ENCODE results near the gene CD247. TPM values are rescaled to one million over a fixed set of nuclear protein-coding genes. Genes with fewer than 3 reads are reported as not detected.

Gene CD247
- total and polyA plus RNA-seq, 2 of the 4 experiments (the other 2 are of a cell fraction), result not detected

- Histone ChIP-seq H2BK120ac (ENCODE audit: low read depth, low read length) (no peak overlapping the region), H3K4ac (ENCODE audit: low read depth, low read length) (no peak overlapping the region), H2BK15ac (ENCODE audit: low read depth, low read length) (no peak overlapping the region), H3K9me3 (ENCODE audit: control insufficient read depth, insufficient read depth, low read length) (no peaks in the 10 kb centered on the region), H3K4me3 (ENCODE audit: insufficient read depth, low read depth, low read length) (no peak overlapping the region), H3K4me2 (ENCODE audit: low read depth, low read length) (no peak overlapping the region), H3K9me1 (ENCODE audit: insufficient read depth, low read length) (no peaks in the 10 kb centered on the region), H3K36me3 (ENCODE audit: control insufficient read depth, insufficient read depth, low read length) (no peaks in the 10 kb centered on the region), H4K91ac (ENCODE audit: insufficient read depth, low read depth, low read length) (no peak overlapping the region), H3K14ac (replicated peaks; ENCODE audit: low read depth, low read length) (no peak overlapping the region), H3K27ac (ENCODE audit: insufficient read depth, low read length) (no peak overlapping the region), H3K27me3 (ENCODE audit: control insufficient read depth, insufficient read depth, low read length) (peaks cover 1% of the 10 kb centered on the region; the same call in 1 of the 2 replicates), H2BK20ac (ENCODE audit: low read depth, low read length) (no peak overlapping the region), H4K20me1 (ENCODE audit: insufficient read depth, low read length) (no peaks in the 10 kb centered on the region), H4K5ac (ENCODE audit: low read depth, low read length) (no peak overlapping the region), H3K23ac (ENCODE audit: low read depth, low read length) (no peak overlapping the region), H2AFZ (replicated peaks; ENCODE audit: low read length, poor library complexity) (no peak overlapping the region), H2BK5ac (ENCODE audit: low read depth, low read length, poor library complexity, severe bottlenecking) (no peak overlapping the region), H3K18ac (ENCODE audit: low read depth, low read length) (no peak overlapping the region), H3K56ac (ENCODE audit: extremely low read depth, insufficient read depth, low read length) (no peak overlapping the region), H4K8ac (ENCODE audit: low read depth in 2 of 2, low read length in 2 of 2) (no peak overlapping the region), H3K9ac (ENCODE audit: low read depth, low read length) (no peak overlapping the region), H3K79me1 (ENCODE audit: low read depth in 1 of 2, low read length in 2 of 2) (no peaks in the 10 kb centered on the region), H2AK9ac (replicated peaks; ENCODE audit: low read depth, low read length, poor library complexity) (no peak overlapping the region), H3K4me1 (ENCODE audit: control insufficient read depth, insufficient read depth, low read length) (no peaks in the 10 kb centered on the region; the same call in 1 of the 2 replicates), H2AK5ac (ENCODE audit: low read depth, low read length) (no peak overlapping the region)
- DNase-seq (no peak), ATAC-seq (ENCODE audit: low read depth) (no peak)
- ChIA-PET CTCF (no interaction called here), POLR2A (ENCODE audit: unreplicated experiment) (no interaction called here)
- in situ Hi-C loops (cut with MboI; ENCODE audit: low sequenced_read_pairs) (no loop called here), dilution Hi-C loops (cut with HindIII; ENCODE audit: low sequenced_read_pairs, unreplicated experiment) (loop anchor here (25.0 kb wide), 1 partner anchor 169 kb away; no protein-coding TSS in a partner anchor), intact Hi-C loops (cut with micrococcal nuclease) (no loop called here)
- TF ChIP-seq CHD1 (IDR thresholded peaks at IDR 0.05; ENCODE audit: low read depth, low read length) (no peak), MAFK (IDR thresholded peaks at IDR 0.05; ENCODE audit: low read depth, low read length) (no peak), CTCF (conservative IDR thresholded peaks at IDR 0.05; ENCODE audit: low read depth, low read length) (no peak), RAD21 (IDR thresholded peaks at IDR 0.05; ENCODE audit: low read length) (no peak), POLR2A (IDR thresholded peaks at IDR 0.05; ENCODE audit: low read depth, low read length) (no peak), SMC3 (IDR thresholded peaks at IDR 0.05; ENCODE audit: low read depth, low read length) (no peak), NFE2L2 (IDR thresholded peaks at IDR 0.05; ENCODE audit: low read depth, low read length) (no peak), MAZ (IDR thresholded peaks at IDR 0.05; ENCODE audit: borderline replicate concordance, low read depth, low read length) (no peak), RFX5 (IDR thresholded peaks at IDR 0.05; ENCODE audit: low read depth, low read length) (no peak), RCOR1 (IDR thresholded peaks at IDR 0.05; ENCODE audit: insufficient replicate concordance, low read length) (no peak), ELK1 (IDR thresholded peaks at IDR 0.05; ENCODE audit: borderline replicate concordance, low read depth, low read length) (no peak), MXI1 (IDR thresholded peaks at IDR 0.05; ENCODE audit: borderline replicate concordance, low read depth, low read length) (no peak), BHLHE40 (IDR thresholded peaks at IDR 0.05; ENCODE audit: low read depth, low read length) (no peak), USF2 (IDR thresholded peaks at IDR 0.05; ENCODE audit: low read depth, low read length) (no peak), CEBPB (IDR thresholded peaks at IDR 0.05; ENCODE audit: low read depth, low read length) (no peak), FOS (IDR thresholded peaks at IDR 0.05; ENCODE audit: low read depth, low read length) (no peak)
- WGBS, 2 experiments (ENCODE audit: extremely low coverage in 2 of 2, insufficient read length in 1 of 2), result 89% methylated on average over 3 of the region's 10 CpGs; no CpG with 5 or more reads in 1 of the 2 experiments
- BruUV-seq (replicated peaks), result no TSS peak
These were observed 87.5 kb downstream of the CD247 start for GRCh38 chr1:167430849-167431242.
